GM12875 (cell line): ENCODE data around the gene ZFAND4.

ENCODE experiments used
- H3K4me3 ChIP-seq: one replicate; pipeline ENCODE4 v1.5.1; 2011; ENCODE audit warnings: low read depth, low read length, control low read depth
- TF ChIP-seq, protein P1 (sequence below): IDR thresholded peaks from 2 replicates; pipeline ENCODE4 v1.5.1; 2011; ENCODE audit warnings: low read depth, mild to moderate bottlenecking, control low read depth, inconsistent platforms, low read length, moderate library complexity, borderline replicate concordance; ENCODE audit not compliant: insufficient read depth

ZFAND4 gene

DNA sequence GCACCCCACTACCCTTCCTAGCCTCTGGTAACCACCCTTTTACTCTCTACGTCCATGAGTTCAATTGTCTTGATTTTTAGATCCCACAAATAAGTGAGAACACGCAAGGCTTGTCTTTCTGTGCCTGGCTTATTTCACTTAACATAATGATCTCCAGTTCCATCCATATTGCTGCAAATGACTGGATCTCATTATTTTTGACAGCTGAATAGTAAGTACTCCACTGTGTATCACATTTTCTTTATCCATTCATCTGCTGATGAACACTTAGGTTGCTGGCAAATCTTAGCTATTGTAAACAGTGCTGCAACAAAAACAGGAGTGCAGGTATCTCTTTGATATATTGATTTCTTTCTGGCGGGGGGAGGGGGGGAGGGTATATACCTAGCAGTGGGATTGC lies 106.2 kb downstream of the ZFAND4 start:
- H3K4me3 ChIP-seq: no peak overlapping the region
- TF ChIP-seq, protein P1, sequence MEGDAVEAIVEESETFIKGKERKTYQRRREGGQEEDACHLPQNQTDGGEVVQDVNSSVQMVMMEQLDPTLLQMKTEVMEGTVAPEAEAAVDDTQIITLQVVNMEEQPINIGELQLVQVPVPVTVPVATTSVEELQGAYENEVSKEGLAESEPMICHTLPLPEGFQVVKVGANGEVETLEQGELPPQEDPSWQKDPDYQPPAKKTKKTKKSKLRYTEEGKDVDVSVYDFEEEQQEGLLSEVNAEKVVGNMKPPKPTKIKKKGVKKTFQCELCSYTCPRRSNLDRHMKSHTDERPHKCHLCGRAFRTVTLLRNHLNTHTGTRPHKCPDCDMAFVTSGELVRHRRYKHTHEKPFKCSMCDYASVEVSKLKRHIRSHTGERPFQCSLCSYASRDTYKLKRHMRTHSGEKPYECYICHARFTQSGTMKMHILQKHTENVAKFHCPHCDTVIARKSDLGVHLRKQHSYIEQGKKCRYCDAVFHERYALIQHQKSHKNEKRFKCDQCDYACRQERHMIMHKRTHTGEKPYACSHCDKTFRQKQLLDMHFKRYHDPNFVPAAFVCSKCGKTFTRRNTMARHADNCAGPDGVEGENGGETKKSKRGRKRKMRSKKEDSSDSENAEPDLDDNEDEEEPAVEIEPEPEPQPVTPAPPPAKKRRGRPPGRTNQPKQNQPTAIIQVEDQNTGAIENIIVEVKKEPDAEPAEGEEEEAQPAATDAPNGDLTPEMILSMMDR: no peak
